Mononuclear cell (primary cell): Measurements from ENCODE around the gene FGF19. TPM values are rescaled to one million over a fixed set of nuclear protein-coding genes. Genes with fewer than 3 reads are reported as not detected.

ENCODE experiments used
- H3K27me3 ChIP-seq: 2 replicates; pipeline ENCODE4 v1.6.0; 2011; ENCODE audit warnings: low read length, control low read depth; ENCODE audit not compliant: insufficient read depth
- H3K4me1 ChIP-seq: 2 replicates; pipeline ENCODE4 v1.5.1; 2011; ENCODE audit warnings: mild to moderate bottlenecking, low read length, control low read depth; ENCODE audit not compliant: insufficient read depth
- H3K4me3 ChIP-seq: 2 replicates; pipeline ENCODE4 v1.5.1; 2011; ENCODE audit warnings: mild to moderate bottlenecking, low read length, moderate library complexity
- H3K9me3 ChIP-seq: 2 replicates; pipeline ENCODE4 v1.5.1; 2011; ENCODE audit warnings: low read depth, mild to moderate bottlenecking, control low read depth, low read length
- total RNA-seq: library from RNA; depleted of rRNA; stranded (reverse); fragments of >200 nt; gene quantifications from one replicate; pipeline ENCODE4 v1.2.3, GENCODE V29; 2012

Gene FGF19
- total RNA-seq, 1 donor, result not detected

- H3K9me3 ChIP-seq, result no peaks in the 10 kb centered on the region
- H3K4me1 ChIP-seq, result no peaks in the 10 kb centered on the region
These were observed 50.8 kb downstream of the FGF19 start for GRCh38 chr11:69652999-69653398.

DNA sequence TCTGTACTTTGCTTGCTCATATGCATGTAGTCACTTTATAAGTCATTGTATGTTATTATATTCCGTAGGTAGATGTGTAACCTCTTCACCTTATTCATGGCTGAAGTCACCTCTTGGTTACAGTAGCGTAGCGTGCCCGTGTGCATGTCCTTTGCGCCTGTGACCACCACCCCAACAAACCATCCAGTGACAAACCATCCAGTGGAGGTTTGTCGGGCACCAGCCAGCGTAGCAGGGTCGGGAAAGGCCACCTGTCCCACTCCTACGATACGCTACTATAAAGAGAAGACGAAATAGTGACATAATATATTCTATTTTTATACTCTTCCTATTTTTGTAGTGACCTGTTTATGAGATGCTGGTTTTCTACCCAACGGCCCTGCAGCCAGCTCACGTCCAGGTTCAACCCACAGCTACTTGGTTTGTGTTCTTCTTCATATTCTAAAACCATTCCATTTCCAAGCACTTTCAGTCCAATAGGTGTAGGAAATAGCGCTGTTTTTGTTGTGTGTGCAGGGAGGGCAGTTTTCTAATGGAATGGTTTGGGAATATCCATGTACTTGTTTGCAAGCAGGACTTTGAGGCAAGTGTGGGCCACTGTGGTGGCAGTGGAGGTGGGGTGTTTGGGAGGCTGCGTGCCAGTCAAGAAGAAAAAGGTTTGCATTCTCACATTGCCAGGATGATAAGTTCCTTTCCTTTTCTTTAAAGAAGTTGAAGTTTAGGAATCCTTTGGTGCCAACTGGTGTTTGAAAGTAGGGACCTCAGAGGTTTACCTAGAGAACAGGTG is 51.8 kb downstream of the FGF19 start:
- no peak overlapping the region for H3K4me3 ChIP-seq
- H3K4me1 ChIP-seq, result no peaks in the 10 kb centered on the region
- no peaks in the 10 kb centered on the region for H3K27me3 ChIP-seq
- no peaks in the 10 kb centered on the region for H3K9me3 ChIP-seq

More at GRCh38 chr11:69652999-69653398, 50.8 kb downstream of the FGF19 start:
- no peaks in the 10 kb centered on the region for H3K27me3 ChIP-seq
- H3K4me3 ChIP-seq, result no peak overlapping the region

GRCh38 chr11:69650832-69651344 is 52.9 kb downstream of the FGF19 start:
- Histone ChIP-seq H3K4me3 (no peak overlapping the region), H3K9me3 (no peaks in the 10 kb centered on the region), H3K4me1 (no peaks in the 10 kb centered on the region), H3K27me3 (no peaks in the 10 kb centered on the region)

GRCh38 chr11:69650081-69650831 is 53.6 kb downstream of the FGF19 start:
- Histone ChIP-seq H3K4me1 (no peaks in the 10 kb centered on the region), H3K27me3 (no peaks in the 10 kb centered on the region), H3K4me3 (no peak overlapping the region), H3K9me3 (no peaks in the 10 kb centered on the region)

DNA sequence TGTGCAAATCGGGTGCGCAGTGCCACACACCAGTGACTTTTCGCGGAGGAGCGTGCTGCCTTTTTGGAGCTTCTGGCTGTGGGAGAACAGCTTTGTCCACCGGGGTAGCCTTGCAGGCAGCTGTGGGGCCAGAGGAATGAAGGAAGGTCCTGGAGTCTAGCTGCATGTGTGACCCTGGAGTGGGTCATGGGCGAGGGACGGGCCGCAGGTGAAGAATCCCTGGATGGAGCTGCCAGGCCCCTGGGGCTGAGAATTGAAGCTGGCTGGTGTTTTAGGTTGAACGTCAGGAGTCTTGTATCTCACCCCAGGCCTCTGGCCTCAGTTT is 54.3 kb downstream of the FGF19 start:
- no peaks in the 10 kb centered on the region for H3K9me3 ChIP-seq
- H3K4me3 ChIP-seq, result no peak overlapping the region
- no peaks in the 10 kb centered on the region for H3K27me3 ChIP-seq
- no peaks in the 10 kb centered on the region for H3K4me1 ChIP-seq

DNA sequence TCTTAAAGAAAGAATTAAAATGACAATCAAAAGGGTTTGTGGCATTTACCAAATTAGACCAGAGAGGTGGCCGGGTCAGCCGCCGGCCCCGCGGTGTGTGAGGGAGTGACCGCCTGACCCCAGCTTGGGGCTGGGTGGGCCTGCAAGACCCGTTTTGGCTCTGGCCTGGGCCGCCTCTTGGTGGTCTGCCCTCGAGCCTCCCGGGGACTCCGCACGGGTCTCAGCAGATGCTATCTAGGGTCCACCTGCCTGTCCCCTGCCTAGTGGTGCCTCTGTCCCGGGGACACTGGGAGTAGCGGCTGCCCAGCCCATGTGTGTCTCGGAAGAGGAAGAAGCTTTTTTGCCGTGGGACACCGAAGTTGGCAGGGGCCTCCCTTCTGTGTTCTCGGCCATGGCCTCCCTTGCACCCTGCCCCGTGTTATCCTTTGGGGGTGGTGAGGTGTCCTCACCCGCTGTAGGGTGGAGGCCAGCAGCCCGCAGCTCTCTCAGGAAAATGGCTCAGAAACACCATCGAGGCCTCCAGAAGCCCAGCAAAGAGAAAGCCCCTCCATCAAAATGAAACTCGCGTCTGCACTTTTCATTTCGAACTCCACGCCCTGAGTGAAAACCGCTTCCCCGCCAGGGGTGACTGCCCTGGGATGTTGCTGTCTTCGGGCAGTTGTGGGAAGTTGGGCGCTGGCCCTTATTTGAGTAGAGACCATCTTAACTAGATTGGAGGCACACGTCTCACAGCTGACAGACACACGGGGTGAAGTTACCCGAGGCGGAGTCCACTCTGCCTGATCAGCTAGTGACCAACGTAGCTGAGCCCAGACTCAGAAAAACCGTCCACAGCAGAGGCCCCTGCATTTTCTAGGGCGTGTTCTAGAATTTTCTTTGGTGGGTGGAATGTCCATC is 54.9 kb downstream of the FGF19 start:
- H3K9me3 ChIP-seq, result no peaks in the 10 kb centered on the region
- no peak overlapping the region for H3K4me3 ChIP-seq
- no peaks in the 10 kb centered on the region for H3K4me1 ChIP-seq
- no peaks in the 10 kb centered on the region for H3K27me3 ChIP-seq

Other genes with a start within 250 kb of the FGF19 start
- not detected for gene LINC01488, start 222.4 kb downstream of the FGF19 start, total RNA-seq
- gene CCND1, start 62.9 kb downstream of the FGF19 start, total RNA-seq, result 1.3 TPM
- gene LTO1, start 28.7 kb downstream of the FGF19 start, total RNA-seq, result 18.6 TPM
- gene FGF4, start 71.3 kb upstream of the FGF19 start, total RNA-seq, result not detected
- not detected for gene FGF3, start 115.4 kb upstream of the FGF19 start, total RNA-seq